GM18858 (cell line): ENCODE measurements around the gene UNC93B1.
"Not testable (repeated sequence)": the region's sequence is repeated elsewhere in the genome, so short reads cannot be mapped to it uniquely, and the experiment has no call there.

Experiments used
- ATAC-seq: cut with Tn5 transposase; IDR thresholded peaks from one replicate; pipeline ENCODE4 v1.9.1; 2021; ENCODE audit not compliant: unreplicated experiment

The UNC93B1 gene

DNA sequence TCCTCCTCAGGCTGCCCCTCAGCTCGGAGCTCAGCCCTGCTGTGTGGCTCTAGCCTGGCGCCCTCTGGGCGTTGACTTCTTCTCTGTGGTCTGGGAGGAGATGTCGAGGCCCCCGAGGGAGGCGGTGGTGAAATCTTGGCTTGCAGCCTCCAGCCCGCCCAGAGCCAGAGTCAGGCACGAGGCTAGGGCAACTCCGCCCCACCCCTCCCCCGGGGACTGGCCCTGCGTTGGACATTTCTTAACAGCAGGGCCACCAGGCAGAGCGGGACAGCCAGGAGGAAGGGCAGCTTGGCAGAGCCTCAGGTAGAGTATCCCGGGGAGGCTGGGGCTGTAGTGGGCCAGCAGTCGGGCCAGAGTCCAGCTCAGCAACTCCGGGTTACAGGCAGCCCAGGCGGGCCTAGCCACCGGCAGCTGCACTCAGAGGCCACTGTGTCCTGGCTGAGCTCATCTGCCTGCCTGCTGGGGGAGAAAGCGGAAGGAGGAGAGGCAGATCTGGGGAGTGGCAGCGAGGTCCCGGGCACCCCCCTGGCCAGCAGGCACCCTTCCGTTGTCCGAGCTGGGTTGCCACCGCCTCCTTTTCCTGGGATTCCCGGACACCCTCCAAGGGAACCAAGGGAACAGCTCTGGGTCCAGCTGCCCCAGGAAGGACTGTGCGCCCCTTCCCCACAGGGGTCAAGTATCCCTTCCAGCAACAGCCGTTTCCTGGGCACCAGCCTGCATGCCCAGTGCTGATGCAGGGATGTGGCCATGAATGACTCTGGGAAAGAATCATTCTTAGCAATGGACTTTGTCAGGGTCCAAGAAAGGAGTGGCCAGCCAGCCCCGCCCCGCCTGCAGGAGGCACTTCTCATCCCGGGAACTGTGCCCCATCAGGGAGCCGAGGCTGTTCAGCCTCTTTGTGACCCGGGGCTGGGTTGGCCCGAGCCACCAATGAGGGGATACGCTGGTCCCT is 6.5 kb upstream of the UNC93B1 start, which contains the start of gene ALDH3B1:
Gene ALDH3B1, plus strand, starts transcription at position 238 of the 952 bp plus-strand sequence. CDS start 4,971 bp downstream, outside the sequence.
- ATAC-seq = no peak

DNA sequence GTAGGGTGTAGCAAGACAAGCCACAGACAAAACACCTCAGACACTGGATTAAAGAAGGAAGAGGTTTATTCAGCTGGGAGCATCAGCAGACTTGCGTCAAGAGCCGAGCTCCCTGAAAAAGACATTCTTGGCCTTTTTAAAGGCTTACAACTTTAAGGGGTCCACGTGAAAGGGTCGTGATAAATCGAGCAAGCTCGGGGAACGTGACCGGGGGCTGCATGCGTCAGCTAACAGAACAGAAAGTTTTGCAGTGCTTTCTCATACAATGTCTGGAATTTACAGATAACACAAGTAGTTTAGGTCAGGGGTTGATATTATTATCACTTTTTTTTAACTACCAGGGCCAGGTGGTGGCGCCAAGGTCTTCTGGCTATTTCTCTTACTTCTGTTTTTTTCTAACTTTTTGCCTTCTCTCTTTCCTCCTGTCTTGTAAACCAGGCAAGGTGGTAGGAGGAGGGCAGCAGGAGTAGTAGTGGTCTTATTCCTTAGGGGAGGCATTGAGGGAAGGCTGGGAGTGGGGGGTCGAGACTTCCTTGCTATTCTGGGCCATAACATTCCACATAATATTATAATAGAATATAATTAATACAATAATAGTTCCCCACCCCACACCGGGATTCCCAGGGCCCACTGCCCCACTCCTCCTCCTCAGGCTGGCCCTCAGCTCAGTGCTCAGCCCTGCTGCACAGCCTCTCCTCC is 5.6 kb upstream of the UNC93B1 start:
- ATAC-seq = no peak

GRCh38 chr11:68008381-68009337 is 4.8 kb upstream of the UNC93B1 start:
- no peak for ATAC-seq

DNA sequence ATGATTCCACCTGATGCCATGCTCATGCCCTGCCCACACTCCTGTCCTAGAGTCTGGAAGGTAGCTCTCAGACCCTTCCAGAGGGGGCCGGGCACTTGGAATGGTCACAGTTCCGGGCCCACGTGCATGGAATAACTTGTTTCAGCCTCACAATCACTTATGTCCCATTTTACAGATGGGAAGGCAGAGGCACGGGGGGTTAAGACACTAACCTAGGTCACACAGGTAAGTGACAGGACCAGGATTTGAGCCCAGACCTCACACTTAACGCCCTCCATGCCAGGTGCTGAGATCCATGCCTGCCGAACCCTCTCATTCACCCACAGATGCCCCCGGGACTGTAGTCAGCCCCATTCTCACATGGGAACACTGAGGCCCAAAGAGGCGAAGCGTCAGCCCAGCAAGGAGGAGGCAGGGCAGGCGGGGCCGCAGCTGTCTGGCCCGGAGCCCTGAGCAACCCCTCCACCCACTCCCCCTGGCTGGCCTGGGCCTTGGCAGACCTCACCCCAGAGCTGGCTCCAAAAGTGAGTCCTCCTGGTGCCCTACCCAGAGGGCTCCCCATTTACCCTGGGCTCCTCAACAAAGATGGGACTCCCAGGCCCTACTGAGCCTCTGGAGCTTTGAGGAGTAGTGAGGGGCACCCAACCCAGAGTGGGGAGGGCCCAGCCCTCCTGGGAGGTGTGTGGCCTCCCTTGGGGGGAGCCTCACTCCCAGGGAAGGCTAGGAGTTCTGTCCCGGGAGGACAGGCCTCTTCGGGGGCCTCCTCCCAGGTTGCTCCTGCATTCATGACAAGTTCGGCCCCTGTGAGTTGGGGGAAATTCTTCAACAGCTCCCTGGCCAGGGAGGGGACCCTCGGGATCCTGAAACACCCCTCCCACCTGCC is 3.8 kb upstream of the UNC93B1 start:
- no peak for ATAC-seq

DNA sequence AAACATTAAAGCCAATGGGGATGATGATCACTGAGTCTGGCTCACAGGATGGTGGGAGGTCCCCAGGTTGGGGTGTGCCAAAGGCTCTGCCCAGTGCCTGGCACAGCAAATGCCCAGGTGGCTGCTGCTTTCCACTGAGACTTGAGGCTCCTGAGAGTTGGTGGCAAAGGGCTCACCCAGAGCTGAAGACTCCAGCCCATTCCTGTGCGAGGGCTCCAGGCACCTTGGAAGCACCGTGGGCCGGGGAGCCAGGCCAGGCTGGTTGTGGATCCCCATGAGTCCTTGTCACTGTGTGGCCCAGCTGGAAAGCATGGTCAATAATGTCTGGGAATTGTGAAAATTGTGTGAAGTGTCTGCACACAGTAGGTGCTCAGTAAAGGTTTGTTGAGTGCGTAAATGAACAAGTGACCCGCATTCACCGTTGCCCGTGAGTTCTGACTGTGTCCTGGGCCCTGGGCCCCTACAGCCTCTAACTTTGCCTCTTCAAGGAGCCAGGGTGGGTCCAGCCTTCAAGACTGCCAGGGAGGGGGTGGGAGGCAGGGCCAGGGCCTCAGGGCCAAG is 2.8 kb upstream of the UNC93B1 start:
- ATAC-seq = no peak

- no peak for ATAC-seq
Observed at GRCh38 chr11:68004551-68005335, 846 bp upstream of the UNC93B1 start.

DNA sequence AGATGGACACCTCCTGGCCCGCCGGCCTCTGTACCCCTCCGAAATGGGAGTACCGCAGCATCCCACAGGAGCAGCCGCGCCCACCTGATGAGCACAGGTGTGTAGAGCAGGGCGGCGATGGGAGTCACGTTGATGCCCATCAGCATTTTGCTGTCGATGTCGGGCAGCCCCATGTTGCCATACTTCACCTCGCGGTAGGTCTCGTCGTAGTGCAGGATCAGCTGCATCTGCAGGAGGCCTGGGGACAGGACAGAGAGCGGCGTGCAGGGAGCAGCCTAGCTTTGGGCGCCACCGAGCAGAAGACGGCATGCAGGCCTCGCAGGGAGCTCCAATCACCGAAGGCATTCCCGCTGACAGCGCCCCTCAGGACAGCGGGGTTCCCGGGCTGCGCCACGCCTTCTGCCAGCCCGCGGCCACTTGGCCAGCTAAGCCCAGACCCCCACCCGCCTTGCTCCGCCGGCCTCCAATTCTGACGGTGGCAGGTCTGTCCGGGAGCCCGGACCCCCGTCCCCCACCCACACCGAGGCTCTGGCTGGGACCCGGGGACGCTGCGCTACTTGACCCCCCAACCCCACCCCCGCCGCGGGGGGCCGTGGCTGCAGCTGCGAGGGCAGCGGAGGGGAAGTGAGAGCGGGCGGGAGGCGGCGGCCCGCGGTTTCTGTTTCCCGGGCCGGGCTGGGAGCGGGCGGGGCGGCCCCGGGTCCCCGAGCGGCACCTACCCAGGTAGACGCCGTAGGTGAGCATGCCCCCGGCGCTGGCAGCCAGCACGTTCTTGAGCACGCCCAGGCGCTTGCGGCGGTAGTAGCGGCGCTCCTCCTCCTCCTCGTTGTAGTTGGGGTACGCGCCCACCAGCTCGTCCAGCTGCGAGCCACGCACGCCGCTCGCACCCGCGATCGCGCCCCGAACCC is 705 bp downstream of the UNC93B1 start:
- ATAC-seq = no peak

DNA sequence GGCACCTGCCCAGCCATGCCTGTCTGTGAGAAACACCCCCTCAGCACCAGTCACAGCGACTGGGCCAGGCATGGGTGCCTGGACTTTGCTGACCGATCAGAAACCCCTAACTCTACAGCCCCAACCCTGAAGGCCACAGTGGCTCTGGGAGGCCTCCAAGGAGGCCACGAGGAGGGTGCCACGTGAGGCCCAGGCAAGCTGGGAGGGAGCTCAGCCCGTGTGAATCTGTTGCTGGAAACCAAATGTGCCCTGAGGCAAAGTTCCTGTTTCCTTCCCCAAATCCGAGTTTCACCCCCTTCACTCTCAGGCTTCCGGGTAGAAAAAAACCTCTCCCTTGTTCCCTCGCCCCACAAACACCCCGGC is 1.3 kb downstream of the UNC93B1 start:
- ATAC-seq = no peak

GRCh38 chr11:67999704-68000103 is 4.2 kb downstream of the UNC93B1 start:
- no peak for ATAC-seq

GRCh38 chr11:67999201-67999629 is 4.7 kb downstream of the UNC93B1 start:
- no peak for ATAC-seq

GRCh38 chr11:67998150-67999045 is 5.5 kb downstream of the UNC93B1 start:
- no peak for ATAC-seq

DNA sequence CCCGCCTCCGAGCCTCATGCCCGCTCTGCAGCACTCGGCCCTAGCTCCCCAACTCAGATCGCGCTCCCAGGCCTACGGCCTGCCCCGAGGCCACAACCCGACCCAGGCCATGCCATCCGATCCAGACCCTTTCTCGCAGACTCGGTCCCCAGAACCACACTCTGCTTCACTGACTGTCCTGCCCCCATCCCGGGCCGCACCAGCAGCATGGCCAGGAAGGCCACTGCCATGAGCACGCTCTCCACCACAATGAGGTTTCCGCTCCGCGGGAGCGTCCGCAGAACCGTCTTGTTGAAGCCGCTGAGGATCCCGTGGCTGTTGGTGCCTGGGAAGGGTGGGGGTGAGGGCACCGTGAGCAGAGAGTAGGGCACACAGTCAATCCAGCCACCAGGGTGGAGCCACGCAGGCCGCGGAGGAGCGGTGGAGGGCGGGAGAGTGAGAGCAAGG is 6.4 kb downstream of the UNC93B1 start:
- no peak for ATAC-seq

DNA sequence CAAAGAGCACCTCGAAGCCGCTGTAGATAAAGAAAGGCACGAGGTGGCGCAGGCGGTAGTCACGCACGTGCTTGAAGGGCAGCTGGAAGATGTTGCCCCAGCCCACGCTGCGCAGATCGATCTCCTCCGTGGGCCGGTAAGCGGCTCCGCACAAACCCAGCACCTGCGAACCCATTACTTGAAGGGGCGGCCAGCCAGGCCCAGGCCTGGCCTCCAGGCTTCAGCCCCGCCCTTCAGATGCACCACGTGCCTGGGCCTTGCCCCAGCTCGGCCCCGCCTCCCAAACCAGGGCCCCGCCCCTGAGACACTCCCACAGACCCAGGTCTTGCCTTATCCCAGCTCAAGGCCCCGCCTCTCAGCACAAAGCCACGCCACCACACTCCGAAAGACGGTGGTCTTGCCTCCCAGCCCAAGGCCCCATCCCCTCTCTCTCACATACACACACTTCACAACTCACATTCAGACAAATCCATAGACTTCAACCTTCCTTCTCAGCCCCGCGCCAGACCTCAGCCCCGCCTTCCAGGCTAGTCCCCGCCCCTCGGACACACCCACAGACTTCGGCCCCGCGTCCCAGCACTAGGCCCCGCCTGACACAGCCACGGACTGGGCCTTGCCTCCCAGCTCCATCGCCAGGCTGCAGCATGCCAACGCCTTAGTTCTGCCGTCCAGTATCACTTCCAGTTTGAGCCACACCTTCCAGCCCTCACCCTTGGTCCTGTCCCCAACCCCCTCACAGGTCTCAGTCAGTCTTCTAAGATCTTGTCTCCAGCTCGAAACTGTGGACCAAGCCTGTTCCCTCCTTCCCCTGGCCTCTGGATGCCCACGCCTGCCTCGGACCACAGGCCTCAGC is 7.0 kb downstream of the UNC93B1 start:
- ATAC-seq = no peak

DNA sequence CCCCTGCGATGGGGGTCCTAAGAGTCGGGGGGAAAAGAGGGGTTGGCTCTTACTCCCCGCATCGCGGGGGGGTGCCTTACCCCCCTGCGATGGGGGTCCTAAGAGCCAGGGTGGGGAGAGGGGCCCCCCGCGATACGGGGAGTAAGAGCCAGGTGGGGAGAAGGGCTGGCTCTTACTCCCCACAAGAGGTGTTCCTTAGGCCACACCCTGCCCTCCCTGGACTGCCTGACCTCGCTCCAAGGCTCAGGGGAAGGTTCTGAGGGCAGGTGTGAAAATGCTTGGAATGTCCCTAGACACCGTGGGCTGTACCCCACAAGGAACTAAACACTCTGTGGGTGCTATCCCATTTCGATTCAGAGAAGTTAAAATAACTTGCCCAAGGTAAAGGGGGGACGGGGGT is 7.8 kb downstream of the UNC93B1 start:
- no peak for ATAC-seq

DNA sequence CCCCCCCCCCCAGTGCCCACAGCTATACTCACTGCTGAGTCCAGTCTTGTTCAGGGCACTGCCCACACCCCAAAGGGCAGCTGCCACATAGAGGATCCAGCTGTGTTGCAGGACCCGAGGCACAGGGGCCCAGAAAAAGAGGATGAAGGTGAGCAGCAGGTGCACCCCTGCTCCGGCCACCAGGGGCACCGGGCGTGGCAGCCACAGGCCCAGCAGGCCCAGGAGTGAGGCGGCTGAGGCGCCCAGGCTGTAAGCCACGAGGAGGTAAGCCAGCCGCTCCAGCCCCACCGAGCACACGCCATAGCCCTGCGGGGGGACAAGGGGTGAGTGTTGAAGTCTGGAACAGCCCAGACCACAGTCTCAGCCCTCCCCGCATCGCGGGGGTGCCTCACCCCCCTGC is 8.3 kb downstream of the UNC93B1 start:
- ATAC-seq = not testable (repeated sequence)

DNA sequence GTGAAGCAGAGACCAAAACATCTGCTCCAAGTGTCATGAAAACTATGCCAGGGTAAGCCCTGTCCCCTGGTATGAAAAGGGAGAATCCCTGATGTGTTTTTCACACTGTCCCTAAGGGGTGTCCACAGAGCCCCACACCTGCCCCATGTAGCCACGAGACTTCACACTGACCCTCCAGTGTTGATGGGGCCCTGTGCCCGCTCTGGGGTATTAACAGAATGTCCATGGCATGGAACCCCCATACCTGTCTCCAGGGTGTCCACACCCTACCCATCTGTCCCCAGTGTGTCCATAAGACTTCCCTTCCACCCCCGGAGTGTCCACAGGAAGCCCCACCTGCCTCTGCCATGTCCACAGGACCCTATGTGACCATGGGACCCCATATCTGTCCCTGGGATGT is 8.8 kb downstream of the UNC93B1 start:
- ATAC-seq = not testable (repeated sequence)
